Skin of body (tissue), 2 donors: ENCODE measurements around the gene PI16. TPM values are rescaled to one million over a fixed set of nuclear protein-coding genes. Genes with fewer than 3 reads are reported as not detected.

ENCODE experiments used
- DNase-seq: peaks from one replicate; lab custom pipeline; 2025; lab: John Stamatoyannopoulos, UW
- total RNA-seq: library from RNA; depleted of rRNA; stranded (reverse); fragments of >200 nt; gene quantifications from one replicate; pipeline ENCODE4 v1.2.3, GENCODE V29; 2014

The PI16 gene
- total RNA-seq, 1 donor from 2014 or later: 10.1 TPM

DNA sequence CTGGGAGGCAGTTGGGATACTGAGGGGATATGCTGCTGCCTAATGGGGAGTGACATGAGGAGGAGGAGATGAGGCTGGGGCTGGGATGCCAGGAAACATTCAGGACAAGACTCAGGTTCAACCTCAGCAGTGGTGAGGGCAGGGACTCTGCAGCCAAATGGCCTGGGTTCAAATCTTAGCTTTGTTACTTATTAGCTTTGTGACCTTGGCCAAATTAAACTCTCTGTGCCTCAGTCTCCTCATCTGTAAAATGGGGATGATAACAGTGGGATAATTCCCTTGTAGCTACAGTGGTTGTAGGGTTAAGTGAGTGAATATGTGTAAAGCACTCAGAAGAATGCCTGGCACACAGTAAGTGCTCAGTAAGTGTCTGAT lies 1.9 kb downstream of the PI16 start:
- DNase-seq: no peak

DNA sequence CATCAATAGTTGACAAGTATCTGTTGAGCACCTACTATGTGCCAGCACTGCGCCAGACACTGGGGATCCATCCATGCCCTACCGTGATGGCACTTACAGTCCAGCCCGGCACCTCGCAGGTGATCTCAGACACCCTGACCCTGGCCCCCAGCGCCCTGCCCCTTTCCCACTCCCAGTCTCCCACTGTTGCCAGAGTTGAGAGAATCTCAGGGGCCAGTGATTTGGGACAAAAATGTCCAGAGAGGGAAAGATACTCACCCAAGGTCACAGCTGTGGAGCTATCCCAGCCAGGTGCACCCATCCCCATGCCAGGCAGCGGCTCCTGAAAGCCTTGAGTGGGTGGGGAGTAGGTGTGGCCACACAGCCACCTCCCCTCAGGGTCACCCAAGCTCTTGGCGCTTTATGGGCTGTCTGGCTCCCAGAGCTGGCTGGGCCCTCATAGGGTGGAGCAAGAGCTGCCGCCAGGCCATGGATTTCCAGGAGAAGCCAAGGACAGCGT lies 3.3 kb downstream of the PI16 start:
- no peak for DNase-seq

DNA sequence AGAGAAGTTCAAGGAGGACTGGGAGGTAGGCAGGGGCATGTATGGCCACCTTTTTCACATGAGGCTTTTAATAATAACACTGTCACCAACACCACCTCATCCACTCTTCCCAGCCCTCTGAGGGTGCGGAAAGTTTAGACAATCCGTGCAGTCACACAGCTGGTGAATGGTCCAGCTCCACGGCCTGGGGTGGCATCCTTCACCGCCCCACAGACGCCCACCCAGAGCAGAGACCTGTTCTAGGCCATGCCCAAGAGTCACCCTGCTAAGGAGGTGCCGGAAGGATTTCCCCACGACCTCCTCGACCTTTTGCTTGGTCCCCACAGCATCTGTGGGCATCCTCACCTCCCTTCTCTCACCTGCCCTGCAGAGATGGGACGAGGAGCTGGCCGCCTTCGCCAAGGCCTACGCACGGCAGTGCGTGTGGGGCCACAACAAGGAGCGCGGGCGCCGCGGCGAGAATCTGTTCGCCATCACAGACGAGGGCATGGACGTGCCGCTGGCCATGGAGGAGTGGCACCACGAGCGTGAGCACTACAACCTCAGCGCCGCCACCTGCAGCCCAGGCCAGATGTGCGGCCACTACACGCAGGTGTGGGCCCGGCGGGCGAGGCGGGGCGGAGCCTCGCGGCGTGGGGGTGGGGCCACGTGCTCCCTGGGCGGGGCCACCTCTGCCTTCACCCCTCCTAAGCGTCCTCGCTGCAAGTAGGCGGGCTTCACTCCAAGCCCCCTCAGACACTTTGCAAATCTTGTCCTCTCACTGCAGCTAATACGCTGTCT lies 4.4 kb downstream of the PI16 start:
- DNase-seq: no peak

DNA sequence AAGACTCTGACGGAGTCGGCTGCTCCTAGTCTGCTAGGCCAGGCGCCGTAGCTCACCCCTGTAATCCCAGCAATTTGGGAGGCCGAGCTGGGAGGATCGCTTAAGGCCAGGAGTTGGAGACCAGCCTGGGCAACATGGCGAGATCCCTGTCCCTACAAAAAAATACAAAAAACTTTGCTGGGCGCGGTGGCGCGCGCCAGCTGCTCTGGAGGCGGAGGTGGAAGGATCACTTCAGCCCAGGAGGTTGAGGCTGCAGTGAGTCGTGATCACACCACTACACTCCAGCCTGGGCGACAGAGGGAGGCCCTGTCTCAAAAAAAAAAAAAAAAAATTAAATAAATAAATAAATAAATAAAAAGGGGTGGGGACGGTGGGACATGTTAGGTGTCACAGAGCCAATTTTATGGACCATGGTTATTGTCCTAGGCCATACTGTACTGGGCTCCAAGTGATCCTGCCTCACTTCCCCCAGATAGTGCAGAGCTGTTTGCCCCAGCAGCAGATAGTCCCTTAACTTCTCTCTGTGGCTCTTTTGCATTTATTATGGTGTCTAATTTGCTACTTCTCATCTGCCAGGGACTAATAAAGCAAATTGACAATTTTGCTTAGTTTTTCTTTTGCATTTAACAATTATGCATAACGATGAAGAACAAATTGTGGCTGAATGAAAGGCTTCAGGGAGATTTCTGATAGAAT lies 5.2 kb downstream of the PI16 start:
- no peak for DNase-seq

DNA sequence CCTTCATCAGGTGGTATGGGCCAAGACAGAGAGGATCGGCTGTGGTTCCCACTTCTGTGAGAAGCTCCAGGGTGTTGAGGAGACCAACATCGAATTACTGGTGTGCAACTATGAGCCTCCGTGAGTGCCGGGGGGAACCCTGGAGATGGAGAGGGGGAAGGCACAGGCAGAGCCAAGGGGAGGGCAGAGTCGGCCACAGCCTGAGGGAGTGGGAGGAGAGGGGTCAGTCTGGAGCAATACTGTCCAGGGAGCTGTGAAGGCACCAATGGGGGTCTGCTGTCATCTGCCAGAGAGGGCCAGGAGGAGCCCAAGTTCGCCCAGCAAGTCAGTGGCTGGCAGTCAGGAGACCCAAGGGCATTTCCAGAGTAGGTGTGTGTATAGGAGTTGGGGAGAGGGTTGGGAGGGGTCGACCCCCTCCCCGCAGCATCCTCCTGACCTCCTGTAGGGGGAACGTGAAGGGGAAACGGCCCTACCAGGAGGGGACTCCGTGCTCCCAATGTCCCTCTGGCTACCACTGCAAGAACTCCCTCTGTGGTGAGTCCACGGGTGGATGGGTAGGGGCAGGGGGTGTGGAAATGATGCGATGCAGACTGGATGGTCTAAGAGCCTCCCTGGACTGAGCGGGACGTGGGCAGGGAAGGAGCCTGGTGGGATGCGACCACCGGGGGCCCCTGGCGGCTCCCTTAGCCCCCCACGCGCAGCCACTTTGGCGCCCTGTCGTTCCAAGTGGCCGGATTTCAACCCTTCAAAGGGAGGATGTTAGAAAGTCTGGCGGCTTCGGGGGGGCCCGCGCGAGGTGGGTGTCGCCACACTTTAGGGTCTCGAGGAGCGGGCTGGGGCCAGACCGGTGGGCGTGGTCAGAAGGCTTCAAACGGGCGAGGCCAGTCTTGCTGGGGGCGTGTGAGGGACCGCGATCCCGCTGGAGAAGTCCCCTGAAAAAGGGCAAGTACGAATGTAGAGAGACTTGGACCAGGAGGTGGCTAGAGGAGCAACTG lies 7.2 kb downstream of the PI16 start:
- no peak for DNase-seq

DNA sequence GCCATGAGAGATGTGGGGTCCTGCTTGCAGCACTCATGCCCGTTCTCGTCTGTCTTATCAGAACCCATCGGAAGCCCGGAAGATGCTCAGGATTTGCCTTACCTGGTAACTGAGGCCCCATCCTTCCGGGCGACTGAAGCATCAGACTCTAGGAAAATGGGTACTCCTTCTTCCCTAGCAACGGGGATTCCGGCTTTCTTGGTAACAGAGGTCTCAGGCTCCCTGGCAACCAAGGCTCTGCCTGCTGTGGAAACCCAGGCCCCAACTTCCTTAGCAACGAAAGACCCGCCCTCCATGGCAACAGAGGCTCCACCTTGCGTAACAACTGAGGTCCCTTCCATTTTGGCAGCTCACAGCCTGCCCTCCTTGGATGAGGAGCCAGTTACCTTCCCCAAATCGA lies 8.3 kb downstream of the PI16 start:
- peak; percentile 17 for DNase-seq

DNA sequence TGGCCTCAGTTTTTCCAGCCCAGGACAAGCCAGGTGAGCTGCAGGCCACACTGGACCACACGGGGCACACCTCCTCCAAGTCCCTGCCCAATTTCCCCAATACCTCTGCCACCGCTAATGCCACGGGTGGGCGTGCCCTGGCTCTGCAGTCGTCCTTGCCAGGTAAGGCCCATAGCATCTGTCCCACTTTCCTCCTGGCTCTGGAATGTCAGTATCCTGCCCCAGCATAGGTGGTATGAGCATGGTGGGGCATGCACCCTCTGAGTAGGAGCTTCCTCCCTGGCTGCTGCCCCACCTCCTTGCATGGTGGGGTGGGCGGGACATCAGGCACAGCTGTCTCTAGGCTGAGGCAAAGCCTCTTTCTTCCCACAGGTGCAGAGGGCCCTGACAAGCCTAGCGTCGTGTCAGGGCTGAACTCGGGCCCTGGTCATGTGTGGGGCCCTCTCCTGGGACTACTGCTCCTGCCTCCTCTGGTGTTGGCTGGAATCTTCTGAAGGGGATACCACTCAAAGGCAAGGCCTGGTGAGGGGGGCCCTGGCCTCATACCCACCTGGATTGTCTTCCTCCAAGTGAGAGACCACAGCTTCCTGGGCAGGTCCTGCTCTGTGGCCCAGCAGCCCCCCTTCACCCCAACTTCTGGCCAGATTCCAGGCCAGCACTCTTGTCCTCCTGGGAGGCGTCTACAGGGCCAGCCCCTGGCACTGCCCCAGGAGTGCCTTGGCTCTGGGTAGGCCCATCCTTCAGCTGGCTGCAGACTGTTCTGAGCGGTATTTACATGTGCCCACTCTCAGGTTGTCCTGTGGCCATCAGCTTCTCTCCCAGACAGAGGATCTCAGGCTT lies 9.1 kb downstream of the PI16 start:
- DNase-seq: no peak

DNA sequence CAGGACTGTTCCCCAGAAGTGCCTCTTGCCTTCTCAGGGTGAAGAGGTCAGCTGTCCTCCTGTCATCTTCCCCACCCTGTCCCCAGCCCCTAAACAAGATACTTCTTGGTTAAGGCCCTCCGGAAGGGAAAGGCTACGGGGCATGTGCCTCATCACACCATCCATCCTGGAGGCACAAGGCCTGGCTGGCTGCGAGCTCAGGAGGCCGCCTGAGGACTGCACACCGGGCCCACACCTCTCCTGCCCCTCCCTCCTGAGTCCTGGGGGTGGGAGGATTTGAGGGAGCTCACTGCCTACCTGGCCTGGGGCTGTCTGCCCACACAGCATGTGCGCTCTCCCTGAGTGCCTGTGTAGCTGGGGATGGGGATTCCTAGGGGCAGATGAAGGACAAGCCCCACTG lies 9.8 kb downstream of the PI16 start:
- DNase-seq: no peak

DNA sequence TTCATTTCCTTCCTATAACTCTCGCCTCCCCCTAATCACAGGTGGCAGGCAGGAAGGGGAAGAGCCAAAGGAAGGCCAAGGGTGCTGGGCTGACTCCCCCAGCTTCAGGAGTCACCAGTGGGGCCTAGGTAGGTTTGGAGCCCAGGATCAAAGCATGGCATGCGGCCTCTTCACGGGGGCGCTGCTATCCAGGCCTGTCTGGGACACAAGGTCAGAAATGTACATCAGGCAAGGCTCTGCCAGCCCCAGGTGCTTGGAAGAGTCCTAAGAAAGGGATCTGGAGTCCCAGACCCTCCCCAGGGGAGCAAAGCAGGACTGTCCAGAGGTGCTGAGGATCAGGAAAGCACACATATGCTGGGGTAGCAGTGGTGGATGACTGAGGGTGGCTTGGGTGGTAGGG lies 10.4 kb downstream of the PI16 start:
- no peak for DNase-seq

DNA sequence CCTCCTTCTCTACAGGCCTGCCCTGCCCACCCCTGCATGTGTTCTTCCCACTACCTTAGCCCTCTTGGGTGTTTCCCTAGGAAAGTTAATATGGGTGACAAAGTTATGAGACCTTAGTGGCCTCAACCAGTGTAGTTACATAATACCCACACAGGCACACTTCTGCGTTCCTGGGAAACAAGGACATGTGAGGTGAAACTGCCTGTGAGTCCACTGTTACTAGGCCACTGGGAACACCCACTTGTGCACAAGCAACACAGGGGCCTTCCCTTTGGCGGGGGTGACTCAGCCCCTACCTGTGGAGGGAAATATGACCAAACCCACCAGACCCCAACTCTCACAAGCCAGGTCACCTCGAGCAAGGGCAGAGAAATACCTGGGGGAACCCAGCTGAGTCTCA lies 12.8 kb downstream of the PI16 start:
- DNase-seq: no peak

DNA sequence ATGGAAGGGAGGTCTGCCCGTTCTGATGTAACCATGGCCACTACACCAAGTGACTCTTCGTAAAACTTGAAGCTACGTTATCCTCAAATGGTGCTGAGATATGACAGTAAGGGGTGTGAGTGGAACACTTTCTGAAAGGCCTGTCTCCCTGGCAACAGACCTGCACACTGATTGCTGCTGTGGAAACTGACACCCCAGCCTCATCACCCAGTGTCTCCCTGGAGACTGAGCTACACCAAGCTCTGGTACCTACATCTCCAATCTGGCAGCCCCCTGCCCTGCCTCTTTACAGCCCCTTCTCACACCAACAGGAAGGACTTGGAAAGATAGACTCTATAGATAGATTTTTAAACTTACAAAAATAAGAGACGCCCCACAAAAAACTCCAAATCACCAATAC lies 13.2 kb downstream of the PI16 start:
- no peak for DNase-seq

DNA sequence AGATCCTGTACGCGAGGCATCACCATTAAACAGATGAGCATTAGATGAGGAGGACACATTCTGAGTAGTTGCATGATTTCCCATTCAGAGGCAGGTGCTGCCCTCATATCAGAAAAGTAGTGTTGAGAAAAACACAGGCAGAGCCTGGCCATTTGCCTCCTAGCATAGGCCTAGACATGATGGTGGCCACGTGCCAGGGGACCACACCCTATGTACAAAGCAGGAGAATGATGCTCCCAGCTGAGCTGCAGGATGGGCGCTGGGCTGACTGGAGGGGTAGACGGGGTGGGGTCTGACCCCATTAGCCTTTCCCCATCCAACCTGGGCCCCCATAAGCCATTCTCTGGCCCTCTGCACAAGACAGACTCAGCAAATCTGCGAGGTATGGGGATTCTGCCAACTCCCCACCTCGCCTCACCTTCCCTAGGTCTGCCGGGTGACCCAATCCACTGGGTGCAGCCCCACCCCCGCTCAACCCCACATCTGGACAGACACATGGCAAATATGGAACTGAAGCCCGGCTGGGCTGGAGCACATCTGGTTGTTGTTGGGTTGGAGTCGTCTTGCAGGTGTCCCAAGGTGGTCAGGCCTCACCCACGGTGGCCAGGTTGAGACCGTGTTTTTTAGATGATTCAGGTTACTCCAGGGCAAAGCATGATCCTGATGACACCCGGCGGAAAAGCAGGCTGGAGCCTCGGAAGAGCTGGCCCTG lies 13.9 kb downstream of the PI16 start:
- peak; percentile 10 for DNase-seq

DNA sequence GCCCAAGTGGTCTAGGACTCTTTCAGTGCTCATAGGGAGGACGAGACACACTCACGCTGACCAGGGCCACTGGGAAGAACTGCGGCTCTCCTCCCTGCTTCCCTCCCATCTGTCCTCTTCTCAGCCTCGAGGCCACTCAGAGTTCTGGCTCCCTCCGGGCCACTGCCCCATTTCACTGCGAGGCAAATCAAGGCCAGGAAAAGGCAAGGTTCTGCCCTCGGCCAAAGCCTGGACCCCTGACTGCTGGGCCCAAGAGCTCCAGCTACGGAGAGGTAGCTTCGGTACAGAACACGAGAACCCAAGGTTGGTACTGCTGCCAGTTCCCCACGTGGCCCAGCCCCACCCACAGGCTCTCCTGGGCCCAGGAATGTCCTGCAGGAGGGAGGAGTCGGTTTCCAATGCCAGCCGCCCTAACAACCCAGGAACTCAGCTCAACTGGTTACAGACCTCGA lies 14.7 kb downstream of the PI16 start:
- no peak for DNase-seq

DNA sequence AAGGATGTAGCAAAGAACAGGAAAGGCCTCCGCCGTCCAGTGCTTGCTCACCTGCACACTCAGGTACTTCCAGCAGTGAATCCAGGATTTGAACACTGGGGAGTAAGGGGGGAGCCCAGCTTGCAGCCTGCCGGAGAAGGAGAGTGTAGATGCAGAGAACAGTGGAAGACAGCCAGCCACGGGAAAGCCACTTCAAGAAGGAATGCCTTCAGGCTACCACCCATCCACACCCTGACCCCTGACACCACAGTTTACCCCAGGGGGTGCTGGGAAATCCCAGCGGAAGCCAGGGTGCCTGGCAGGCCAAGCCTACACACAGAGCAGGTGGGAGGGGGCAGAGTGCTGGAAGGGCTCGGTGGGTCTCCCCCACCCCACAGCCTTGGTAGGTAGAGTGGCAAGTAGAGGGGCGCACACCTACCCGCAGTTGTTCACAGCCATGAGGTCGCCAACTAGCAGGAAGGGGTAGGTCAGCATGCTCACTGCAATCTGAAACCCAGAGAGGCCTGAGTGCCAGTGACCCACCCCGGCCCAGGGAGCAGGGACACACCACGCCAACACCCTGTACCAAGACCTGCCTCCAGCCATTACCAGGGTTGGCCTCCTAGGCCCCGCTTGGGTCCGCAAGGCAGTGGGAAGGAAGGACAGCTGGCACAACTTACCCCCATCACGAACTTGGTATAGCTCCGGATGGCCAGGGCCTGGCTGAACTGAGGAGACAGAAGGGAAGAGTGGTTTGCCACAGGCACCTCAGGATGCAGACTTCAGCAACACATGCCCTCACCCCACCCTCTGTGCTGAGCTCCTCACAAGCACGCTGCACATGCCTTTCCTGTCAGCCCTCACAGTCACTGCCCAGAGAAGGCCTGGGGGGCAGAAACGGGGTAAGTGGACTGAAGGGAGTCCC lies 15.7 kb downstream of the PI16 start:
- DNase-seq: no peak

DNA sequence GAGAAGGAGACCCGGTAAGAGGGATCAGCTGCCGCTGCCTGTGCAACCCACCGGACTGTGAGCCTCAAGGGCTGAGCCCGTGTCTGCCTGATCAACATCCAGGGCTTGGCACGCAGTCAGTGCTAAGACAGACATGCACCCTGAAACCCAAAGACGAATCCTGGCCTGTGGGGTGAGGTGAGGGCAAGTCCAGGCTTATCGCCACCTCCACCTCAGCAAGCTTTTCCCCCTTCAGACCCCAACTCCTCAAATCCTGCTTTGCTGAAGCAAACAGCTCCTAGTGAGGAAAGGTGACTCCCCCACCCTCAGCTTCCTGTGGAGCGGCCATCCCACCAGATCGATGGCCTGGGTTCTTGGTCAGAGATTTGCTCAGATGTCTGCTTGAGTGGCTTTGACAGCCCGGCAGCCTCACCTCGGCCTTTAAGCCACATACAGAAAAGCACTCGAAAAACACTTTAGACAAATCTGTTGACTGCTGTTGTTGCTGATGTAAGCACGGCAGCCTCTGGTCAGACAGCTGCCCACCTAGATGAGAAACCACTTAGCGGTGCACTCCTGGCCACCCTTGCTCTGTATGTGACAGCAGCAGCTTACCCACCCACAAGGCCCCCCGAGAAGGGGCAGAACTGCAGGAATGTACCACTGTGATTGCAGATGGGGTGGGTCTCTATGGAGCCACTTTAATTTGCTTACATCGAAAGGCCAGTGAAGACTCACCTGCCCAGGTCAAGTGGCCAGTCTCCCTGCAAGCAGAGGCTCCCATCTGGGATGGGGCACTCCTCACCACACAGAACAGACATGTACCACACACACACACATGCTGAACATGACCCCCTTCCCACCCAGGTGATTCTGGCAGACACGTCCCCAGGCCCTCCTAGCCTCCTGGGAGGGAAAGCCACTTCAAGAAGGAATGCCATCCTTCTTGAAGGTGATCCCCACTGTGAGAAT lies 16.6 kb downstream of the PI16 start:
- no peak for DNase-seq

DNA sequence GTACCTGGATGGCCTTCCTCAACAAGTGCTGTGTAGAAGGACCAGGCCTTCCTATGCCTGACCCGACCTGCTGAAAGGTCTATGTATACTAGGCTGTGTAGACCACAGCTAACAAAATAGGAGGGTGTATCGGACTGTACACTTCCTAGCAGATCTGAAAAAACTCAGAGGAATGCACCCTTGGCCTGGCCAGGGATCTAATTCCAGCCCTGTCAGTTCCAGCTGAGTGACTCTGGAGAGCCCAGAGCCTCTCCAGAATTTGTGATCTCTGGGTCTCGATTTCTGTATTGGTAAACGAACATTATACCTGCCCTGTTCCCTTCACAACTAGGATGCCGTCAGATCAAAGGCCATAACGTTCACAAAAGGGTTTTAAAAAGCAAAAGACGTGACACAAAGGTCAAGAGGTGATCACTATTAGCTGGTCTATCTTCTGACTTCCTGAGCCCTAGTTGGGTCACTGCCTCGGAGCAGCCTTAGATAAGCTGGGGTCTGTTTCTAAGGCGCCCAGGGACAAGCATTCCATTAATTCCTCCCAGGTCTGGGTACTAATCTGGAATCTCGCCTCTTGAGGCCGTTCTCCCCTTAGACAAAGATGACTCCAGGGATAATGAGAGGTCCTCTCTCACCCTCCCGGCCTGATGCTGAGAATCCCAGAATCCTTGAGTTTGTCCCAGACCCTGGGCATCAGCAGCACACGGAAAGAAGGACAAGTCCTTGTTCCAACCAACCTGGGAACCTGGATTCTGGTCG lies 17.6 kb downstream of the PI16 start:
- no peak for DNase-seq

DNA sequence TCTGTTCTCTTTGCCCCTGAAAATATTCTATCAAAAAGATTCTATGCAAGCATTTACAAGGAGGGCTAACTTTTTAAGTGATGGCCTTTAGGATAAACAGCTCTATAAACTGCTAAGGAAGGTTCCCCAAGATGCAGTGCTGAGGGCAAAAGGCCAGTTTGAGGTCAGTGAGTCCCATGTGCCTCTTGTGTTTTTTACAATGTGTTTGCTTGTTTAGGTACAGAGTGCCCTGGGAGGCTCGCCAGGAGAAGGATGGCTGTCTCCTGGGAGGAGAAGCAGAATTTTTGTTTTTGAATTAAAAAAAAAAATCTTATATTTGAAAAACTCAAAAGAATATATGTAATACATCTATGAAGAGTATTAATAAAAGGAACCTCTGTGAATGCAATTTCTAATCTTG lies 18.7 kb downstream of the PI16 start:
- DNase-seq: no peak
